AG04449 (cell line): Measurements from ENCODE around the gene LSM11.

Source experiments
- CTCF ChIA-PET: fragments of 350-600 bp; formaldehyde crosslinking; extraction: SDS; loops from one replicate; lab custom pipeline; 2021; ENCODE audit warnings: antibody characterized with exemption; lab: Yijun Ruan, JAX
- POLR2A ChIA-PET: fragments of 400-600, 350-600 bp; formaldehyde crosslinking; extraction: SDS; loops from one replicate; lab custom pipeline; 2020; ENCODE audit warnings: antibody characterized with exemption, inconsistent platforms; lab: Yijun Ruan, JAX
- DNase-seq: peaks from one replicate; pipeline ENCODE4 v3.0.0-alpha.2; 2010; ENCODE audit warnings: low read depth, low spot score
- H3K4me3 ChIP-seq: 2 replicates; pipeline ENCODE4 v1.5.1; 2011; ENCODE audit warnings: low read depth, mild to moderate bottlenecking, control low read depth, low read length
- TF ChIP-seq, protein P1 (sequence below): IDR thresholded peaks from one replicate; pipeline ENCODE4 v1.5.1; 2011; ENCODE audit warnings: mild to moderate bottlenecking, moderate library complexity, low read length, control low read depth, inconsistent platforms; ENCODE audit not compliant: insufficient read depth; ENCODE audit errors: missing control alignments

The LSM11 gene

DNA sequence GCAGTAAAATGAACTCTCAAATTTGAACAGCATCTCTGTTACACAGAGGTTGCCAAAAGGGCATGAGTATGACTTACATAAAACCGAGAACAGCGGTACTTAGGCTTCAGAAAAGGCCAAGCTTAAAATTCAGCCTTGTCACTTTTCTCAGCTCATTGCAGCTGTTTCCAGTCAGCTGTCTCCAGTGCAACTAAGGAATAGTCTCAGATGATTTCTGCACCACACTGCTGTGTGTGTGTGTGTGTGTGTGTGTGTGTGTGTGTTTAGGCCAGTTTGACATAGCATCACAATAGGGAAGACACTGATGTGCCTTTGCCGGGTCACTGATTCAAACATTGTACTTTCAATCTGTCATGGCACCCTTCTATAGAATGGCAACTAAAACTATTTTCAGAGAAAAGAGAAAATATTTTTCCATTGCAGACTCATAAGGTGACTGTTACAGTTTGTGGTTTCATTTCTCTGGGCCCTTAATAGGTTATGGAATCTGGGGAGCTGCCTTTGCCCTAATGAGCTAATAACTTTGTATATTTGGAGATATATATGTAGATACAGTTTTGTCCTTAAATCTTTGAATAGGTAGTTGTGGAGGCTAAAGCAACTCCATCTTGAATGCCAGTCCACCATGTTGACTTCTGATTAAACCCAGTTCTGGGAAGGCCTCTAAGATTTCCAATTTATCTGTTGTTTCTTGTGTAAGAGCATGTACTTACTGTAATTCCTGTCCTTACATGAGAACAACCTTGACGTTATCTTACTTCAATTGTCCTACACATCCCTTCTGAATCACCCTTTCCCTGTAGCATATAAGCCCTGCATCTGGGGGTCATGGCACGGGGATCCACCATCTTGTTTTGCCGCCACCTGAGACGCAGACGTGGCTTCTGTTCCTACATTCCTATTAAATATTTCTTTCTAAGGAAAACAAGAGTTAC lies 4.5 kb downstream of the LSM11 start:
- no peak overlapping the region for H3K4me3 ChIP-seq
- TF ChIP-seq, protein P1, sequence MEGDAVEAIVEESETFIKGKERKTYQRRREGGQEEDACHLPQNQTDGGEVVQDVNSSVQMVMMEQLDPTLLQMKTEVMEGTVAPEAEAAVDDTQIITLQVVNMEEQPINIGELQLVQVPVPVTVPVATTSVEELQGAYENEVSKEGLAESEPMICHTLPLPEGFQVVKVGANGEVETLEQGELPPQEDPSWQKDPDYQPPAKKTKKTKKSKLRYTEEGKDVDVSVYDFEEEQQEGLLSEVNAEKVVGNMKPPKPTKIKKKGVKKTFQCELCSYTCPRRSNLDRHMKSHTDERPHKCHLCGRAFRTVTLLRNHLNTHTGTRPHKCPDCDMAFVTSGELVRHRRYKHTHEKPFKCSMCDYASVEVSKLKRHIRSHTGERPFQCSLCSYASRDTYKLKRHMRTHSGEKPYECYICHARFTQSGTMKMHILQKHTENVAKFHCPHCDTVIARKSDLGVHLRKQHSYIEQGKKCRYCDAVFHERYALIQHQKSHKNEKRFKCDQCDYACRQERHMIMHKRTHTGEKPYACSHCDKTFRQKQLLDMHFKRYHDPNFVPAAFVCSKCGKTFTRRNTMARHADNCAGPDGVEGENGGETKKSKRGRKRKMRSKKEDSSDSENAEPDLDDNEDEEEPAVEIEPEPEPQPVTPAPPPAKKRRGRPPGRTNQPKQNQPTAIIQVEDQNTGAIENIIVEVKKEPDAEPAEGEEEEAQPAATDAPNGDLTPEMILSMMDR = no peak
- POLR2A ChIA-PET = no interaction called here
- CTCF ChIA-PET = interaction anchor here (0.6 to 16.3 kb wide), 13 partner anchors 9 to 1384 kb away, joined by 3 to 242 read pairs (median 4); no protein-coding TSS in a partner anchor
- DNase-seq = no peak

DNA sequence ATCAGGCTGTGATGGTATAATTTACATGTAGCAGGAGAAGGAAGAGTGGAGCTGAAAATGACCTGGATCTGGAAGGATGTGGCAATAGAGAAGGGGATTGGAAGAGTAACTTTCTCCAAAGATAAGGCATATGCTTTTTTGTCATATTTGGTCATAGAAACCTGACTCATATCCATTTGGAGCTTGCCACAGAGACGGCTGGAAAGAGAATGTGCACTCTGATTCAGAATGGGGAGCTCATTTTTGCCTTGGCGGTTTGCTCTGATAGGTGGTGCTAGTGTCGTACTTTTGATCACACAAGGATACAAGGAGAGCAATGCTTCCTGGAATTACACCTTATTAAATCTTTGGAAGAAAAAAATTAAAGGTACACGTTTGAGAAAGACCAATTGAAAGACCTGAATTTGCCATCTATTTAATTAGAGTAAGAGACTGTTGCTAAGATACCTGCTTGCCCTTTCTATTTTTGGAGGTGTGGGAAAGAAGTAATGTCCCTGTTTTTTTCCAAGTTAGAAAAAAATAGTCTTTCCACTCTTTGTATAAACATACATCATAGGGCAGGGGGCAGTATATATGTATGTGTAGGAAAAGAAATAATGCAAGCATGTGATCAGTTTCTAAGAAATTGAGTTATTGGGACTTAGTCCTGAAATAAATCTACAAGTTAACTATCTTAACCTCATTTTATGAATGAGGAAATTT lies 5.4 kb downstream of the LSM11 start:
- peak; percentile 66 for DNase-seq
- TF ChIP-seq, protein P1 = no peak
- POLR2A ChIA-PET = interaction anchor here (0.6 kb wide), 1 partner anchor 151 kb away, joined by 3 read pairs; no protein-coding TSS in a partner anchor
- no peak overlapping the region for H3K4me3 ChIP-seq
- CTCF ChIA-PET = interaction anchor here (0.8 to 16.3 kb wide), 12 partner anchors 10 to 1384 kb away, joined by 3 to 242 read pairs (median 4); no protein-coding TSS in a partner anchor

DNA sequence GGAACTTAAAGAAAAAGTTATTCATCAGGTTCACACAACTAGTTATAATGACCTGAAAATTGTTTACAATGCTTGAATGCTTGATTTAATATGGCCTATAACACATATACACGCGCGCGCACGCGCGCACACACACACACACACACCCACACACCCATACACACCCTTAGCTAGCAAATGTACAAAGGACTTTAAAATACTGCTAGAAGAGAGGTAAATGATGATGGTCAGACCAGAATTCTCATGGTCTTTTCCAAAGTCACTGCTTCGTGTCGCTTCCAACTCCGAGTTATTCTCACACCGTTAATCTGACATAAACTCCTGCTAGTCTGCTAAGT lies 5.9 kb downstream of the LSM11 start:
- H3K4me3 ChIP-seq = no peak overlapping the region
- TF ChIP-seq, protein P1 = no peak
- ChIA-PET CTCF (interaction anchor here (1.0 to 16.3 kb wide), 5 partner anchors 11 to 1384 kb away, joined by 3 to 242 read pairs (median 5); no protein-coding TSS in a partner anchor), POLR2A (no interaction called here)
- DNase-seq = no peak

DNA sequence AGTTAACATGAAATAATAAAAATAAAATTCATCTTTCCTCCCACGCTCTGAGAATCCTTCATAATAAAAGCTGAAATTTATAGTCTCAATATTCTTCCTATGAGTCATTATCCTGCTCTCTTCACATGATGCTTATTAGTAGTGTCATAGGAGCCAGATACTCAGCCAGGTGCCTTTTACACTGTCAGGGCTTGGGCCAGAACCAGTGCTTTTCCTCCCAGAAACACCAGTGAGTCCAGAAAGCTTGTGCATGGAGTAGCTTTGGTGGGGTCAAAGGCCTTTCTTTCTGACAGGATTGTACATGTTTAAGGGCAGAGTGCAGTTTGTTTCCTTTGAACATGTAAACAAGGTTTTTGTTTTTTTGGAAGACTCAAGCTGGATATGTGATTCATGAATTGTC lies 6.8 kb downstream of the LSM11 start:
- ChIA-PET CTCF (interaction anchor here (1.0 to 16.3 kb wide), 4 partner anchors 11 to 422 kb away, joined by 3 to 242 read pairs (median 105); no protein-coding TSS in a partner anchor), POLR2A (no interaction called here)
- DNase-seq = no peak
- no peak overlapping the region for H3K4me3 ChIP-seq
- TF ChIP-seq, protein P1 = no peak

DNA sequence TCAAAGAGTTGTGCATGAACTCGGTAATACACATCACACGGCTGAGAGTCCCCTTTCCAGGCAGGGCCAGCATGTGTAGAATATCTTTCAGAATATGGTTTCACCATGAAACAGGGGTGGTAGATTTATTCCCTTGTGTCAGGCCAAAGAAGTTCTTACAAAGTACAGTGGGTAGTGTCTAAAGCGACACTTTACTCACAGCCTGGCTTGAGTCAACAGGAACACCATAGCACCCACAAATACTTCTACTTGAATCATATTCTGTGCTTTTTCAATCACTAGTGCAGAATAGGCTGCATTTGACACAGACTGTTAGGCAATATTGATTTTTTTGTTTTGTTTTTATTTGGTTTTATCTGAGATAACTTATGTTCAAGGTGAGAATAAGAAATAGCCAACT lies 12.6 kb downstream of the LSM11 start:
- DNase-seq = no peak
- TF ChIP-seq, protein P1 = no peak
- ChIA-PET POLR2A (no interaction called here), CTCF (interaction anchor here (16.3 to 18.6 kb wide), 2 partner anchors 5 to 8 kb away, joined by 242 read pairs; partner anchors contain the start of gene LSM11)
- H3K4me3 ChIP-seq = no peak overlapping the region

DNA sequence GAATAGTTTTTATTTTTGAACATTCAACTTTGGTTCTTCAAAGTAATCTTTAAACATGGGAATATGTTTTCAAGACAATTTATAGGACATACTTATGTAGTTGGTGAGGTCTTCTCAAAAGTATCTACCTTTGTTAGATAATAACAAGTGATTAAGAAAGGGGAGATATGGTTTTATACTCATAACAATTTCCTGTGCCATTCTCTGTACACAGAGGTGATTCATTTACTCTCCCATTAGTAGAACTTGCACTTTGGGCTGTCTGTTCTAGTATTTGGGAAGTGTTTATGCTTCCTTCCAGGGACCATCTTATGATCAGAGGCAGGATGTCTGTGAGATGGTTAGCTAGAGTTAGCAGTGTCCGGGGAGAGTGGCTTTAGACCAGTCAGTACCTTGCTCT lies 15.2 kb downstream of the LSM11 start:
- no peak for DNase-seq
- TF ChIP-seq, protein P1 = no peak
- CTCF ChIA-PET = interaction anchor here (1.3 to 18.6 kb wide), 7 partner anchors 9 to 1377 kb away, joined by 3 to 242 read pairs (median 10); partner anchors contain the start of gene LSM11
- no peak overlapping the region for H3K4me3 ChIP-seq
- POLR2A ChIA-PET = no interaction called here
